Measurements from ENCODE around the gene CSTF1. TPM values are rescaled to one million over a fixed set of nuclear protein-coding genes. Genes with fewer than 3 reads are reported as not detected.
"Not testable (repeated sequence)": the region's sequence is repeated elsewhere in the genome, so short reads cannot be mapped to it uniquely, and the experiment has no call there.

Gene CSTF1
- total RNA-seq, 1 donor from 2014 or later, result 51.9 TPM

DNA sequence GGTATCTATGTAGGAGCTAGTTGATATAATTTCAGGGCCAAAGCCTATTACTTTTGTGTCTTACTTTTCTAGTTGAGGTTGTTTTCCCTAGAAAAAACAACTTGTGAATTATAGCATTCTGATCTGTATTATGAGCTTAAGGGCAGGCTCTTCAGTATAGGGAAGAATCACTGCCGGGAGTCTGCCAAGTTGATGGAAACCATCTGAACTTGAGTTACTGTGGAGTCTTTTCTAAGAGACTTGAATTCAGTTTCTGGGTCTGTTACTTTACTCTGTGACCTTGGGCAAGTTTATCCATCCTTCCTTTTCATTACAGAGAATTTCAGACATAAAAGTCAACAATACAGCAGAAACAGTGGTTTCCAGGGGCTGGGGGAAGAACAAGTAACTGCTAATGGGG, 17.5 kb downstream of the CSTF1 start:
- TF ChIP-seq, protein P1, sequence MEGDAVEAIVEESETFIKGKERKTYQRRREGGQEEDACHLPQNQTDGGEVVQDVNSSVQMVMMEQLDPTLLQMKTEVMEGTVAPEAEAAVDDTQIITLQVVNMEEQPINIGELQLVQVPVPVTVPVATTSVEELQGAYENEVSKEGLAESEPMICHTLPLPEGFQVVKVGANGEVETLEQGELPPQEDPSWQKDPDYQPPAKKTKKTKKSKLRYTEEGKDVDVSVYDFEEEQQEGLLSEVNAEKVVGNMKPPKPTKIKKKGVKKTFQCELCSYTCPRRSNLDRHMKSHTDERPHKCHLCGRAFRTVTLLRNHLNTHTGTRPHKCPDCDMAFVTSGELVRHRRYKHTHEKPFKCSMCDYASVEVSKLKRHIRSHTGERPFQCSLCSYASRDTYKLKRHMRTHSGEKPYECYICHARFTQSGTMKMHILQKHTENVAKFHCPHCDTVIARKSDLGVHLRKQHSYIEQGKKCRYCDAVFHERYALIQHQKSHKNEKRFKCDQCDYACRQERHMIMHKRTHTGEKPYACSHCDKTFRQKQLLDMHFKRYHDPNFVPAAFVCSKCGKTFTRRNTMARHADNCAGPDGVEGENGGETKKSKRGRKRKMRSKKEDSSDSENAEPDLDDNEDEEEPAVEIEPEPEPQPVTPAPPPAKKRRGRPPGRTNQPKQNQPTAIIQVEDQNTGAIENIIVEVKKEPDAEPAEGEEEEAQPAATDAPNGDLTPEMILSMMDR (conservative IDR thresholded peaks at IDR 0.05), result no peak
- H3K27me3 Mint-ChIP-seq (ENCODE audit: low read depth), result no peaks in the 10 kb centered on the region
- H3K36me3 Mint-ChIP-seq (ENCODE audit: low read depth), result peaks cover 2% of the 10 kb centered on the region
- H3K27ac Mint-ChIP-seq (ENCODE audit: unreplicated experiment), result no peak overlapping the region
- H3K9me3 Mint-ChIP-seq, result no peaks in the 10 kb centered on the region
- peaks cover 6% of the 10 kb centered on the region for H3K4me1 Mint-ChIP-seq
- H3K4me3 Mint-ChIP-seq, result no peak overlapping the region
- DNase-seq (ENCODE audit: low read depth, low spot score), result no peak

DNA sequence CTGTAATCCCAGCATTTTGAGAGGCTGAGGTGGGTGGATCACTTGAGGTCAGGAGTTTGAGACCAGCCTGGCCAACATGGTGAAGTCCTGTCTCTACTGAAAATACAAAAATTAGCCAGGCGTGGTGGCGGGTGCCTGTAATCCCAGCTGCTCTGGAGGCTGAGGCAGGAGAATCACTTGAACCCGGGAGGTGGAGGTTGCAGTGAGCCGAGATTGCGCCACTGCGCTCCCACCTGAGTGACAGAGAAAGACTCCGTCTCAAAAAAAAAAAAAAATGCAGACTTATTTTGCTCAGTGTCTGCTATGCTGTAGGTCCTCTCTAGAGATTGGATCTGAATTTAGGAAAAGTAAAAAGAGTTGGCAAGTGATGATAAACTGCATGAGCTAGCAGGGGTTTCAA, 18.8 kb downstream of the CSTF1 start:
- H3K27ac Mint-ChIP-seq (ENCODE audit: unreplicated experiment); DNase-seq (ENCODE audit: low read depth, low spot score); H3K27me3 Mint-ChIP-seq (ENCODE audit: low read depth); H3K36me3 Mint-ChIP-seq (ENCODE audit: low read depth); H3K9me3 Mint-ChIP-seq; H3K4me3 Mint-ChIP-seq: not testable (repeated sequence)
- H3K4me1 Mint-ChIP-seq, result peaks cover 14% of the 10 kb centered on the region

DNA sequence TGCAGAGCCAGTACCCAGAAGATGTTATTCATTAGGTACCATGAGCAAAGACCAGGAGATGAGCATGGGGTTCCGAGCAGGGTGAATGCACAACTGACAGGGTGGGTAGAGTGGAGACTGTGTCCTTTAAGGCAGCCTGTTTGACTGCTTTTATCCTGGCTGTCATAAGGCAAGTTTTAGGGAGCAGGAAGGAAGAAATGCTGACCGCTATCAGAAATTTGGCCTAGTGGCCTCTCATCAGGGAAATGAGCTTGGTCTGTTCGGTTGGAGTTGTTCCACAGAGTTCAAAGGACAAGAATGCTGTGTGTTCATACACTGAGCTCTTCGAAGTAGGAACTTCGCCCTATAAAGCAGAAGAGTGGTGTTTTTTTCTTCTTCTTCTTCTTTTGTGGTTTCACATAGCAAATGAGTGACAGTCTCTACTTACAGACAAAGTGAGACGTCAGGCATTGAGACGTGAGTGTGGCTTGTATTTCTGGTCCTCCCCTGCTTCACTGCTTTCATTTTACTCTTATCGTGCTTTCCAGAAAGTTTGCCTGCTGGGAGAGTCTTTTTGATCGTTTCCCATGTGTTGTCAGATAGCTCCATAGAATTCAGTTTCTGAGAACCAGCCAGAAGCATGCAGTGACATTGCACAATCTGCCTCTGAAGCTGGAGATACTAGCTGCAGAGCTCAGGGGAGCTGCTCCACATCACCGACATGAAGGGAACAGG, 19.5 kb downstream of the CSTF1 start, which contains the start of gene CASS4:
CASS4 (plus strand) TSS at position 502 of the 714 bp plus-strand sequence; CDS start at position 701, 199 bp downstream.
- no peaks in the 10 kb centered on the region for H3K27me3 Mint-ChIP-seq (ENCODE audit: low read depth)
- H3K4me1 Mint-ChIP-seq, result peaks cover 14% of the 10 kb centered on the region
- peak within 1 kb of the TSS; percentile 36 for H3K27ac Mint-ChIP-seq (ENCODE audit: unreplicated experiment)
- TF ChIP-seq, protein P1 (conservative IDR thresholded peaks at IDR 0.05), result no peak
- H3K9me3 Mint-ChIP-seq, result no peaks in the 10 kb centered on the region
- H3K4me3 Mint-ChIP-seq, result no peak within 1 kb of the TSS
- DNase-seq (ENCODE audit: low read depth, low spot score), result no peak
- H3K36me3 Mint-ChIP-seq (ENCODE audit: low read depth), result peaks cover 2% of the 10 kb centered on the region

DNA sequence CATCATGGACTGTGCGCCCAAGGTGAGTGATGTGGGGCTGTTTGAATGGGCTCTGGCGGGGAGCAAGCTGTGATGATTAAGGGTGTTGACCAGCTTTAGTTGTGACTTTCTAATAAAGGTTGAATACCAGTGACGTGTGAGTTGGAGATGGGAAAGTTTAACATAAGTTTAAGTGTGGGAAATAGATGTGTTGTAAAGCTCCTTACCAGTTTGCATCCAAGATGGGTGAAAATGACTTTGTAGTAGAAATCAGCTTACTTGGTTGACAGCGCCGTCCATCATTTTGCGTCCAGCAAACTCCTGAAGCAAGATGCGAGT, 20.0 kb downstream of the CSTF1 start:
- H3K27ac Mint-ChIP-seq (ENCODE audit: unreplicated experiment), result no peak overlapping the region
- H3K4me3 Mint-ChIP-seq, result no peak overlapping the region
- H3K4me1 Mint-ChIP-seq, result peaks cover 14% of the 10 kb centered on the region
- H3K36me3 Mint-ChIP-seq (ENCODE audit: low read depth), result peaks cover 2% of the 10 kb centered on the region
- no peak for DNase-seq (ENCODE audit: low read depth, low spot score)
- no peaks in the 10 kb centered on the region for H3K27me3 Mint-ChIP-seq (ENCODE audit: low read depth)
- TF ChIP-seq, protein P1 (conservative IDR thresholded peaks at IDR 0.05), result no peak
- H3K9me3 Mint-ChIP-seq, result no peaks in the 10 kb centered on the region

DNA sequence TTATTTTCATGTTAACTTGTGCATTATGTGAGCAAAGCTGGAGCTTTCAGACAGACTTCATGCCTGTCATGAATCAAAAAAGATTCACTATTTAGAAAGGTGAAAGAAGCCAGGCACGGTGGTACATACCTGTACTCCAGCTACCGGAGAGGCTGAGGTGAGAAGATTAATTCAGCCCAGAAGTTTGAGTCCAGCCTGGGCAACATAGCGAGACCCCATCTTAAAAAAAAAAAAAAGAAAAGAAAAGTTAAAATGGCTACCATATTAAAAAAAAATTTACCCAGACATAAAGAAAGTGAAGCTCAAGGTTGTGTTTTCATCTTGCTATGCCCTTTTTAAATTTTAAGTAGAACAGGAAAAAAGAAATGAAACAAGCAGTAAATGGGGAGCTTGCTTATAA, 20.5 kb downstream of the CSTF1 start:
- TF ChIP-seq, protein P1 (conservative IDR thresholded peaks at IDR 0.05), result no peak
- no peaks in the 10 kb centered on the region for H3K9me3 Mint-ChIP-seq
- H3K27me3 Mint-ChIP-seq (ENCODE audit: low read depth), result no peaks in the 10 kb centered on the region
- H3K4me3 Mint-ChIP-seq, result no peak overlapping the region
- DNase-seq (ENCODE audit: low read depth, low spot score), result no peak
- no peak overlapping the region for H3K27ac Mint-ChIP-seq (ENCODE audit: unreplicated experiment)
- H3K4me1 Mint-ChIP-seq, result peaks cover 14% of the 10 kb centered on the region
- H3K36me3 Mint-ChIP-seq (ENCODE audit: low read depth), result no peaks in the 10 kb centered on the region

DNA sequence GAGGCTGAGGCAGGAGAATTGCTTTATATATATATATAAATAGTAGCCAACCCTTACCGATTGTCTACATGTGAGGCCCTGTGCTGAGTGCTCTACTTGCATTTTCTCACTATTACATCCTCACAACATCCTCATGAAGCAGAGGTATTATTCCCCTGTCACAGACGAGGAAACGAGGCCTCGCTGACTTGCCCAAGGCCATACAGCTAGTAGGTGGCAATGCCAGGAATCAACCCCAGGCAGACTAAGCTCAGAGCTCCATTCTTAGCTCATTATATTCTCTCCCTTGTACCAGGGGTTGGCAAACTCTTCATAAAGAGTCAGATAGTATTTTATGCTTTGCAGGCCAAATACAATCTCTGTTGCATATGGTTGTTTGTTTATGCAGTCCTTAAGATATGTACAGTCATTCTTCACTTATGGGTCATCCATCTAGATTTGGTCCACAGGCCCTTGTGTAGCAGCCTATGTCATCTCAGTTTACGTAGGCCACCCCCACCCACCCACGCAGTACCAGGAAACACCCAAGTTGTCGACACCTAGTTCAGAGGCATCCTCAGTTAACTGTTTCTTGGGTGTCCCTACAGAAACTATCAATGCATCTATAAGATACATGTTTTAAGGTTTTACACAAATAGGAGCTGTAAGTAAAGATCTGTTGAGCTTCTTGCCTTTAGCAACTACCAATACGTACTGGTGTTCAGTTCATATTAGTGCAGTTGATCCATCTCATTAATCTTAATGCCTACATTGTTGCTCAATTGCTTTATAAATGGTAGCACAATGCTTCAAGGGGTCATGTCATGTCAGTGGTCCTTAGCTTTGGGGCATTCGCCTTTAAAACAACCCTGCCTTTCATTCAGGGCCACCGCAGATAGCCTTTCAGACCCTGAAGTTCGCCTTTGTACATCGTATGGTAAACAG, 22.7 kb downstream of the CSTF1 start:
- H3K27ac Mint-ChIP-seq (ENCODE audit: unreplicated experiment), result no peak overlapping the region
- no peak overlapping the region for H3K4me3 Mint-ChIP-seq
- H3K27me3 Mint-ChIP-seq (ENCODE audit: low read depth), result no peaks in the 10 kb centered on the region
- H3K36me3 Mint-ChIP-seq (ENCODE audit: low read depth), result no peaks in the 10 kb centered on the region
- no peak for DNase-seq (ENCODE audit: low read depth, low spot score)
- H3K9me3 Mint-ChIP-seq, result no peaks in the 10 kb centered on the region
- TF ChIP-seq, protein P1 (conservative IDR thresholded peaks at IDR 0.05), result no peak
- peaks cover 14% of the 10 kb centered on the region for H3K4me1 Mint-ChIP-seq

All from neural crest cell (in vitro differentiated cells).